HUES48 (cell line): Measurements from ENCODE around the gene AKAP1.

Experiments used
- H3K27ac ChIP-seq: one replicate; pipeline ENCODE4 v1.7.0; 2013; ENCODE audit warnings: low read depth, low read length, inconsistent platforms
- H3K27me3 ChIP-seq: 2 replicates; pipeline ENCODE4 v1.6.1; 2013; ENCODE audit warnings: mild to moderate bottlenecking, low read length; ENCODE audit not compliant: control insufficient read depth, insufficient read depth
- H3K36me3 ChIP-seq: 2 replicates; pipeline ENCODE4 v1.6.1; 2013; ENCODE audit warnings: low read length; ENCODE audit not compliant: control insufficient read depth, insufficient read depth
- H3K4me1 ChIP-seq: 2 replicates; pipeline ENCODE4 v1.6.1; 2013; ENCODE audit warnings: mild to moderate bottlenecking, low read length; ENCODE audit not compliant: control insufficient read depth, insufficient read depth
- H3K4me3 ChIP-seq: 2 replicates; pipeline ENCODE4 v1.5.1; 2013; ENCODE audit warnings: mild to moderate bottlenecking, low read depth, low read length
- H3K9ac ChIP-seq: 2 replicates; pipeline ENCODE4 v1.6.1; 2013; ENCODE audit warnings: mild to moderate bottlenecking, low read depth, low read length, moderate library complexity
- H3K9me3 ChIP-seq: 2 replicates; pipeline ENCODE4 v1.6.1; 2013; ENCODE audit warnings: low read length; ENCODE audit not compliant: control insufficient read depth, insufficient read depth

Gene AKAP1

GRCh38 chr17:57048096-57048495 is 37.0 kb upstream of the AKAP1 start:
- no peaks in the 10 kb centered on the region for H3K9me3 ChIP-seq
- no peak overlapping the region for H3K27ac ChIP-seq
- no peaks in the 10 kb centered on the region for H3K27me3 ChIP-seq
- no peak overlapping the region for H3K9ac ChIP-seq
- H3K4me3 ChIP-seq = no peak overlapping the region
- H3K36me3 ChIP-seq = no peaks in the 10 kb centered on the region
- peaks cover 6% of the 10 kb centered on the region; the same call in 1 of the 2 replicates for H3K4me1 ChIP-seq

DNA sequence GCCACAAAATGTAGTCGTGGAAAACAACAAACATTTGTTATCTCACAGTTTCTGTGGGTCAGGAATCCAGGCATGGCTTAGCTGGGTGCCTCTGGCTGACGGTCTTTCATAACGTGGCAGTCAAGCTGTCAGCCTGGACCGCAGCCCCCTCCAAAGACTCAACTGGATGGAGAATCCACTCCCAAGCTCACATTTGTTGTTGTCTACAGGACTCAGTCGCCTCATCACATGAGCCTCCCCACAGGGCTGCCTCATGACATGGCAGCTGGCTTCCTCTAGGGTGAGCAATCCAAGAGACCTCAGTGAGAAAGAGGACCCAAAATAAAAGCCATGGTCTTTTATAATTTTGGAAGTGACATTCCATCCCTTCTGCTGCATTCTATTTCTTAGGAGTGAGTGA is 34.7 kb upstream of the AKAP1 start:
- Histone ChIP-seq H3K4me3 (no peak overlapping the region), H3K4me1 (peaks cover 12% of the 10 kb centered on the region), H3K9me3 (no peaks in the 10 kb centered on the region), H3K27me3 (no peaks in the 10 kb centered on the region), H3K36me3 (no peaks in the 10 kb centered on the region), H3K9ac (no peak overlapping the region), H3K27ac (no peak overlapping the region)

GRCh38 chr17:57051886-57052361 is 33.1 kb upstream of the AKAP1 start:
- Histone ChIP-seq H3K9ac (no peak overlapping the region), H3K9me3 (no peaks in the 10 kb centered on the region), H3K4me3 (no peak overlapping the region), H3K27me3 (no peaks in the 10 kb centered on the region), H3K36me3 (no peaks in the 10 kb centered on the region), H3K27ac (no peak overlapping the region), H3K4me1 (peaks cover 12% of the 10 kb centered on the region)

GRCh38 chr17:57062865-57063264 is 22.2 kb upstream of the AKAP1 start:
- no peak overlapping the region for H3K4me3 ChIP-seq
- H3K27ac ChIP-seq = no peak overlapping the region
- H3K27me3 ChIP-seq = no peaks in the 10 kb centered on the region
- no peaks in the 10 kb centered on the region for H3K36me3 ChIP-seq
- peaks cover 4% of the 10 kb centered on the region for H3K4me1 ChIP-seq
- H3K9ac ChIP-seq = no peak overlapping the region
- H3K9me3 ChIP-seq = no peaks in the 10 kb centered on the region

- Histone ChIP-seq H3K4me3 (no peak overlapping the region), H3K4me1 (peaks cover 23% of the 10 kb centered on the region), H3K9ac (no peak overlapping the region), H3K9me3 (no peaks in the 10 kb centered on the region), H3K36me3 (no peaks in the 10 kb centered on the region), H3K27ac (no peak overlapping the region), H3K27me3 (no peaks in the 10 kb centered on the region)
Observed at GRCh38 chr17:57067162-57067561, 17.9 kb upstream of the AKAP1 start.

DNA sequence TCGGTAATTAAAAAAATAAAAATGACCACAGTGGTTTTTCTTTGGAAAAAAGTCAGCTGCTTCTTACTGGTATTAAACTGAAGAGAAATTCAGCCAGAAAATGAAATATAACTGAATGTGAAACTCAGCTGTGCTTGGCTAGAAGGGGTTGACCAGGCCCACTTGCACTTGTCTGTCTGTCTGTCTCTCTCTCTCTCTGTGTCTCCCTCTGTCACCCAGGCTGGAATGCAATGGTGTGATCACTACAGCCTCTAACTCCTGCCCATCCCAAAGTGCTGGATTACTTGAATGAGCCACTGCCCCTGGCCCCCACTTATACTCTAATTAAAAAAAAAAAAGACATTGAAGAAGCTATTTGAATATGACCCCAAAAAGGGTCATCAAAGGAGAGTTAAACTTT is 17.3 kb upstream of the AKAP1 start:
- no peak overlapping the region for H3K27ac ChIP-seq
- no peaks in the 10 kb centered on the region for H3K9me3 ChIP-seq
- H3K27me3 ChIP-seq = no peaks in the 10 kb centered on the region
- no peak overlapping the region for H3K4me3 ChIP-seq
- no peaks in the 10 kb centered on the region for H3K36me3 ChIP-seq
- H3K9ac ChIP-seq = no peak overlapping the region
- peaks cover 29% of the 10 kb centered on the region for H3K4me1 ChIP-seq

DNA sequence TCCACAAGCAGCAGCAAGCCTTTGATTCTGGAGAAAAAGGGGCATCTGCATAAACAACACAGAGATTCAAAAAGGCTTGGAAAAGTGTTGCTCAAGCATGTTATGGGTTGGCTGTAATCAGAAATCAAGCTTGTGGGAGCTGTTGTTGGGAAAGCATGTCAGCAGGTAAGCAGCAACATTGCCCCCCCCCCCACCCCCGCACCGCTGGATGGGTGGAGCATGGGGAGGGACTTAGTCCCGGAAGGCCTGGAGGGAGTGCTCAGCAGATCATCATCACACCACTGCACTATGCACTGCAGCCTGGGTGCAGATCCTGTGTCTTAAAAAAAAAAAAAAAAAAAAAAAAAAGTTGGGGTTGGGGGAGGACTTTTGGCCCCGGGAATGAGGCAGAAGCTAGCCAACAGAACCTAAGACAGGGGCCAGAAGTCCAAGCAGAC is 16.8 kb upstream of the AKAP1 start:
- Histone ChIP-seq H3K9ac (no peak overlapping the region), H3K36me3 (no peaks in the 10 kb centered on the region), H3K27ac (peak overlapping the region; percentile 48), H3K4me1 (peaks cover 30% of the 10 kb centered on the region), H3K9me3 (no peaks in the 10 kb centered on the region), H3K27me3 (no peaks in the 10 kb centered on the region), H3K4me3 (no peak overlapping the region)

DNA sequence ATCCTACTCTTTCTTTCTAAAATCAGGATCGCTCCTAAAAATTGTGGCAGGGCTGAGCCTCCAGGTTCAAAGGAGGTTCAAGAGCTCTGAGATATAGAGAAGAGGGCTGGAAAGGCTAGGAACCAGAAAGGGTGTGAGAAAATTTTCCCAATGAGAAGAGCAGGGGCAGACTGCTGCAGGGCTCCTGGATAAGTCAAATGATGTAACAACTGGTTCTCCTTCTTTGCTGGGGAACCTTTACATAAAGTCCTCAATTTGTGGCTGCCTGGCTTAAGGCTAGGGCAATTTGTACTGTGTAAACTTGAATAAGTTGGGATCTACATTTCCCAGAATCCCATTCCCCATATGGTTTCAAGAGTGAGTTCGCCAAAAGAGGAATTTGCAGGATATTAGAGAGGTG is 16.3 kb upstream of the AKAP1 start:
- H3K4me3 ChIP-seq = no peak overlapping the region
- no peak overlapping the region for H3K9ac ChIP-seq
- H3K27ac ChIP-seq = peak overlapping the region; percentile 48
- H3K36me3 ChIP-seq = no peaks in the 10 kb centered on the region
- no peaks in the 10 kb centered on the region for H3K9me3 ChIP-seq
- peaks cover 34% of the 10 kb centered on the region for H3K4me1 ChIP-seq
- H3K27me3 ChIP-seq = no peaks in the 10 kb centered on the region

DNA sequence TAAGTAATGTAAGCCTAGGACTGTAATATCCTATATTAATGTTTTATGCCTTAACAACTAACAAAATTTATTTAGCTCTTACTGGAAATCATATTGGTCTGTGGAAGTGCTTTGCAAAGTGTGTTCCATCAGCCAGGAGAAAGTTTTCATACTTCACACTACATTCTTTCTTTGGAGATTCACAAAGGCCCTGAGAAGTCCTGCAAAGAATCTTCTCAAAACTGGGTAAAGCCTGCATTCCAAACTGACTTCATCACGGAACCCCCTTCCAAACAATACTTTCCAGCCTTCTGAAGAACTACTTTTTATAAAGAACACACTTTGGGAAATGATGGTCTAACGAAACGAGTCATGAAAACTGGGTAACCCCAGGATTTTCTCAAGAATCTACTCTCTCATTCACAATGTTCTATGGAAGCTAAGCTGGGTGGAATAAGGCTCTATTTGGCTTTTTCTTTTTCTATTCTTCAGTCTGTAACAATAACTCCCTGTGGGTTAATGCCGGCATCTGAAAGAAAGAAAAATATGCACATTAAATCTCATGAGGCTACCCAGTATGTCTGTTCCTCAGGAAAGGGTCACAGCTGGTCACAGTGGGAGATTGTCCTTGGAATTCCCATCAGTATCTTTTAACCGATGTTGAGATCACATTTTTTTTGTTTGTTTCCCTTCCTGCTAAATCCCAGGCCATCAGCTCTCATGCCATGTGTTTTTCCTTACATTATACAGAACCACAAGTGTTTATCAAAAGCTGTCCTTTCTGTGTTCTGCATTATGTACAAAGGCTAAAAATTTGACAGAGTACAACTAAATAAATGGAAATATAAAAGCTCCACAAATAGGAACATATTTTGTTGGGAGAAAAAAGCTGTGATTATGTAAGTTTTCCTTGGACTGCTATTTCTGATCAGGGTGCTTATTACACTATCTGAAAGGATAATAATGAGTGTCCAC is 12.8 kb upstream of the AKAP1 start:
- Histone ChIP-seq H3K27me3 (no peaks in the 10 kb centered on the region), H3K4me1 (peaks cover 36% of the 10 kb centered on the region), H3K9ac (no peak overlapping the region; the same call in 1 of the 2 replicates), H3K36me3 (no peaks in the 10 kb centered on the region), H3K27ac (peak overlapping the region; percentile 96), H3K9me3 (no peaks in the 10 kb centered on the region), H3K4me3 (no peak overlapping the region; the same call in 1 of the 2 replicates)

DNA sequence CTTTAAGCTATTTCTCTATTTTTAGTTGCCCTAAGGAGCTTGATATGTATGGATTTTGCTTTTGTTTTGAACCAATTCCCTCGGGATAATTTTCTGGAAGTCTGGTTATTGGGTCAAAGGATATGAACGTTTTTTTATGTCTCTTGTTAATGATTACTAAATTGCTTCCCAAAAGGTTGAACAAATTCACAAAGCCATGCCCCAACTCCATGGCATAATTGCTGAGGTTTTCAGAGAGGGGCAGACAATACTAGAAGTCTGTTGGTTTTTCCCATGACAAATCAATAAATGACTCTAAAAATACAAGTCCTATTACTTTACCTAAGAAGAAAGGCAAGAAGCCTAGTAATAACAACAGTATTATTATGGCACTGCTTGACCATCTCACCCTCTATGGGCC is 11.4 kb upstream of the AKAP1 start:
- Histone ChIP-seq H3K36me3 (no peaks in the 10 kb centered on the region), H3K9ac (no peak overlapping the region), H3K4me3 (no peak overlapping the region), H3K27me3 (no peaks in the 10 kb centered on the region), H3K4me1 (peaks cover 25% of the 10 kb centered on the region), H3K9me3 (no peaks in the 10 kb centered on the region), H3K27ac (no peak overlapping the region)

DNA sequence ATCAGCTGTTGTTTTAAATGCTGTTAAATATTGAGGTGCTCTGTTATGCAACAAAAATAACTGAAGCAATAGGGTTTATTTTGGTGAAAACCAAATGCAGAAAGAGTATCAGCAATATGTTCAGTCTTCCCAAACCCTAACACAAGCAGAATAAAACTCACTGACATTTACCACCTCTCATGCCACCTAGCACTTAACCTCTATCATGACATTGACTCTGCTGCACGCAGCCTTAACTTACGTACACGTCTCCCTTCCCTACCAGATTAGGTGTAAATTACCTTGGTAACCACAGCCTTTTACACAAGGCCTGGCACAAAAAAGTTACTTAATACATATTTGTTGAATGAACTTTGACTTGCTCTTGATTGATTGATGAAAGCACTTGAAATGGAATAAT is 9.9 kb upstream of the AKAP1 start:
- Histone ChIP-seq H3K36me3 (no peaks in the 10 kb centered on the region), H3K4me1 (peaks cover 29% of the 10 kb centered on the region), H3K27ac (no peak overlapping the region), H3K4me3 (no peak overlapping the region), H3K27me3 (no peaks in the 10 kb centered on the region), H3K9me3 (no peaks in the 10 kb centered on the region), H3K9ac (no peak overlapping the region)
